Endothelial cell of umbilical vein (primary cell): ENCODE results near the gene SVIL. TPM values are rescaled to one million over a fixed set of nuclear protein-coding genes. Genes with fewer than 3 reads are reported as not detected.

Experiments
- BruUV-seq: library from RNA; stranded (reverse); fragments of 400-500 nt; replicated peaks from 2 replicates; lab custom pipeline; 2021; lab: Mats Ljungman, UMichigan
- CTCF ChIA-PET: fragments of 300-600, 350-600 bp; sonication (Branson Sonifier 250); formaldehyde crosslinking; loops from one replicate; lab custom pipeline; 2021; ENCODE audit warnings: antibody characterized with exemption, inconsistent platforms; lab: Charles Lee
- POLR2A ChIA-PET: fragments of 300-600, 350-600 bp; sonication (Branson Sonifier 250); formaldehyde crosslinking; loops from one replicate; lab custom pipeline; 2021; ENCODE audit warnings: antibody characterized with exemption, inconsistent platforms; lab: Charles Lee
- DNase-seq: peaks from one replicate; pipeline ENCODE4 v3.0.0-alpha.2; 2011; ENCODE audit warnings: low read depth, low spot score
- FAIRE-seq: peaks from 2 replicates; lab custom pipeline; 2011; peaks lifted over from hg19 to GRCh38; lab: Jason Lieb, UNC
- H2AFZ ChIP-seq: 2 replicates; pipeline ENCODE4 v1.6.0; 2012; ENCODE audit warnings: low read depth, low read length, control low read depth, inconsistent platforms
- H3K27ac ChIP-seq: 2 replicates; pipeline ENCODE4 v1.5.1; 2011; ENCODE audit warnings: low read depth, mild to moderate bottlenecking, control low read depth, low read length, moderate library complexity; ENCODE audit not compliant: insufficient read depth
- H3K27me3 ChIP-seq, 2 experiments: 2 replicates each; pipeline versions ENCODE4 v1.6.0 to v1.6.1; 2011; ENCODE audit warnings: low read length in 2 of 2, mixed read lengths in 1 of 2; ENCODE audit not compliant: control insufficient read depth in 2 of 2, insufficient read depth in 2 of 2
- H3K36me3 ChIP-seq, 2 experiments: 2 replicates in 1 of 2; 3 replicates in 1 of 2; pipeline ENCODE4 v1.5.1; 2011; ENCODE audit warnings: low read length in 2 of 2, mild to moderate bottlenecking in 1 of 2, moderate library complexity in 1 of 2; ENCODE audit not compliant: control insufficient read depth in 2 of 2, insufficient read depth in 2 of 2; ENCODE audit errors: extremely low read depth in 1 of 2
- H3K4me1 ChIP-seq: 3 replicates; pipeline ENCODE4 v1.5.1; 2011; ENCODE audit warnings: mild to moderate bottlenecking, low read length; ENCODE audit not compliant: control insufficient read depth, insufficient read depth; ENCODE audit errors: extremely low read depth
- H3K4me2 ChIP-seq: 2 replicates; pipeline ENCODE4 v1.6.1; 2011; ENCODE audit warnings: low read length, control low read depth, mixed read lengths; ENCODE audit not compliant: insufficient read depth
- H3K4me3 ChIP-seq, 3 experiments: fragments of 200-600 bp in 1 of 3; sonication (generic), shearing (Covaris generic) in 1 of 3; replicated peaks in 1 of 3; 2 replicates each; pipeline ENCODE4 v1.5.1; 2011 to 2016; ENCODE audit warnings: control low read depth in 3 of 3, low read length in 3 of 3, mild to moderate bottlenecking in 2 of 3, inconsistent platforms in 1 of 3, low read depth in 1 of 3, moderate library complexity in 1 of 3; ENCODE audit not compliant: insufficient read depth in 1 of 3
- H3K79me2 ChIP-seq: 2 replicates; pipeline ENCODE4 v1.6.0; 2012; ENCODE audit warnings: low read length, inconsistent platforms; ENCODE audit not compliant: control insufficient read depth, insufficient read depth
- H3K9ac ChIP-seq: replicated peaks from 2 replicates; pipeline ENCODE3; 2011; ENCODE audit warnings: low read length, control low read depth; ENCODE audit not compliant: insufficient read depth; ENCODE audit errors: extremely low read depth
- H3K9me1 ChIP-seq: replicated peaks from 3 replicates; pipeline ENCODE4 v1.6.0; 2011; ENCODE audit warnings: mild to moderate bottlenecking, low read length; ENCODE audit not compliant: control insufficient read depth, insufficient read depth; ENCODE audit errors: extremely low read depth
- H3K9me3 ChIP-seq: replicated peaks from 2 replicates; pipeline ENCODE4 v1.5.1; 2012; ENCODE audit warnings: low read length, inconsistent platforms; ENCODE audit not compliant: control insufficient read depth, insufficient read depth
- H4K20me1 ChIP-seq: replicated peaks from 2 replicates; pipeline ENCODE3; 2011; ENCODE audit warnings: mild to moderate bottlenecking, low read length; ENCODE audit not compliant: control insufficient read depth, insufficient read depth; ENCODE audit errors: extremely low read depth
- CTCF ChIP-seq, 2 donors: IDR thresholded peaks; 1 replicate in 1 of 2; 2 replicates in 1 of 2; pipeline ENCODE4 v1.5.1; 2011; ENCODE audit warnings: low read length in 2 of 2, mild to moderate bottlenecking in 2 of 2, moderate library complexity in 2 of 2, control low read depth in 1 of 2, inconsistent platforms in 1 of 2, low read depth in 1 of 2; ENCODE audit not compliant: insufficient read depth in 1 of 2; ENCODE audit errors: extremely low read depth in 1 of 2
- EZH2 ChIP-seq: IDR thresholded peaks from 2 replicates; pipeline ENCODE4 v1.6.1; 2012; ENCODE audit warnings: borderline replicate concordance, low read depth, mild to moderate bottlenecking, moderate library complexity, low read length, inconsistent platforms; ENCODE audit not compliant: severe bottlenecking
- dilution Hi-C: fragments of 300-500 bp; cut with MboI; formaldehyde crosslinking; loops from one replicate; pipeline ENCODE4 v1.15.0; 2019; ENCODE audit warnings: low sequenced_read_pairs; ENCODE audit not compliant: extremely low pct_ligation_motif_present
- intact Hi-C: fragments of 100-400 bp; cut with micrococcal nuclease; formaldehyde crosslinking; loops from one replicate; pipeline ENCODE4 v1.10.0; 2022
- polyA plus RNA-seq, 4 experiments: library from polyadenylated mRNA; depleted of rRNA in 3 of 4; stranded (reverse) in 3 of 4; unstranded in 1 of 4; fragments of >200 nt; gene quantifications; 2 replicates each; pipeline versions ENCODE4 v1.2.1 to v1.2.3, GENCODE V29; 2011 to 2012; ENCODE audit warnings: missing spikeins in 1 of 4
- total RNA-seq: library from RNA; stranded (reverse); gene quantifications from 2 replicates; pipeline ENCODE4 v1.2.3, GENCODE V29; 2021

The SVIL gene
- total and polyA plus RNA-seq, 2 donors (not counting 3 experiments of a cell fraction or from before 2014, with no cell fraction given) = 22.6 to 70.7 TPM

GRCh38 chr10:29482591-29483431 lies 152.0 kb downstream of the SVIL start:
- Histone ChIP-seq H3K27ac (peak overlapping the region; percentile 48), H3K27me3 (no peaks in the 10 kb centered on the region), H3K4me1 (peaks cover 8% of the 10 kb centered on the region), H3K36me3 (peaks cover 6 to 29% of the 10 kb centered on the region in 2 experiments), H2AFZ (no peak overlapping the region), H3K9ac (no peak overlapping the region), H3K79me2 (no peaks in the 10 kb centered on the region), H3K4me2 (no peak overlapping the region), H4K20me1 (no peaks in the 10 kb centered on the region), H3K9me3 (no peaks in the 10 kb centered on the region), H3K4me3 (no peak overlapping the region), H3K9me1 (no peaks in the 10 kb centered on the region)
- FAIRE-seq (peak; percentile 96), DNase-seq (no peak)
- BruUV-seq = no TSS peak
- POLR2A ChIA-PET = interaction anchor here (0.6 kb wide), 1 partner anchor 102 kb away, joined by 3 read pairs; no protein-coding TSS in a partner anchor
- CTCF ChIA-PET = interaction anchor here (1.6 to 3.2 kb wide), 3 partner anchors 14 to 90 kb away, joined by 5 to 11 read pairs (median 7); no protein-coding TSS in a partner anchor
- intact Hi-C loops (no loop called here), dilution Hi-C loops (no loop called here)
- TF ChIP-seq CTCF (IDR thresholded peaks at IDR 0.05; ENCODE audit: extremely low read depth in 1 of 2, insufficient read depth in 1 of 2, low read depth in 1 of 2, low read length in 2 of 2) (peak in 1 of 2 donors; percentile 4), EZH2 (no peak)
